NT2/D1 (cell line): Measurements from ENCODE around the gene MYO1E.

ENCODE experiments used
- DNase-seq: peaks from one replicate; pipeline ENCODE4 v3.0.0-alpha.2; 2011; ENCODE audit warnings: low read depth, low spot score
- H3K27me3 ChIP-seq: 2 replicates; pipeline ENCODE4 v1.6.0; 2011; ENCODE audit warnings: mild to moderate bottlenecking; ENCODE audit not compliant: insufficient read length, insufficient read depth
- H3K36me3 ChIP-seq: 2 replicates; pipeline ENCODE4 v1.6.1; 2011; ENCODE audit warnings: mild to moderate bottlenecking, low read length, mixed read lengths; ENCODE audit not compliant: insufficient read depth, insufficient read length
- H3K4me1 ChIP-seq: 2 replicates; pipeline ENCODE4 v1.5.1; 2011; ENCODE audit not compliant: insufficient read depth, insufficient read length
- H3K4me3 ChIP-seq: 2 replicates; pipeline ENCODE4 v1.5.1; 2011; ENCODE audit warnings: low read depth; ENCODE audit not compliant: insufficient read length
- H3K9ac ChIP-seq: 2 replicates; pipeline ENCODE4 v1.6.0; 2011; ENCODE audit warnings: low read depth; ENCODE audit not compliant: insufficient read length
- H3K9me3 ChIP-seq: 2 replicates; pipeline ENCODE4 v1.5.1; 2011; ENCODE audit warnings: mild to moderate bottlenecking, low read length; ENCODE audit not compliant: insufficient read depth
- SUZ12 ChIP-seq: IDR thresholded peaks from 2 replicates; pipeline ENCODE4 v1.6.1; 2011; ENCODE audit not compliant: insufficient read length, insufficient read depth; ENCODE audit errors: extremely low read depth
- YY1 ChIP-seq: IDR thresholded peaks from 2 replicates; pipeline ENCODE4 v1.6.1; 2011; ENCODE audit not compliant: insufficient read length, insufficient read depth
- ZNF274 ChIP-seq: IDR thresholded peaks from 2 replicates; pipeline ENCODE4 v1.6.1; 2011; ENCODE audit warnings: mild to moderate bottlenecking, low read depth, low read length

The MYO1E gene

DNA sequence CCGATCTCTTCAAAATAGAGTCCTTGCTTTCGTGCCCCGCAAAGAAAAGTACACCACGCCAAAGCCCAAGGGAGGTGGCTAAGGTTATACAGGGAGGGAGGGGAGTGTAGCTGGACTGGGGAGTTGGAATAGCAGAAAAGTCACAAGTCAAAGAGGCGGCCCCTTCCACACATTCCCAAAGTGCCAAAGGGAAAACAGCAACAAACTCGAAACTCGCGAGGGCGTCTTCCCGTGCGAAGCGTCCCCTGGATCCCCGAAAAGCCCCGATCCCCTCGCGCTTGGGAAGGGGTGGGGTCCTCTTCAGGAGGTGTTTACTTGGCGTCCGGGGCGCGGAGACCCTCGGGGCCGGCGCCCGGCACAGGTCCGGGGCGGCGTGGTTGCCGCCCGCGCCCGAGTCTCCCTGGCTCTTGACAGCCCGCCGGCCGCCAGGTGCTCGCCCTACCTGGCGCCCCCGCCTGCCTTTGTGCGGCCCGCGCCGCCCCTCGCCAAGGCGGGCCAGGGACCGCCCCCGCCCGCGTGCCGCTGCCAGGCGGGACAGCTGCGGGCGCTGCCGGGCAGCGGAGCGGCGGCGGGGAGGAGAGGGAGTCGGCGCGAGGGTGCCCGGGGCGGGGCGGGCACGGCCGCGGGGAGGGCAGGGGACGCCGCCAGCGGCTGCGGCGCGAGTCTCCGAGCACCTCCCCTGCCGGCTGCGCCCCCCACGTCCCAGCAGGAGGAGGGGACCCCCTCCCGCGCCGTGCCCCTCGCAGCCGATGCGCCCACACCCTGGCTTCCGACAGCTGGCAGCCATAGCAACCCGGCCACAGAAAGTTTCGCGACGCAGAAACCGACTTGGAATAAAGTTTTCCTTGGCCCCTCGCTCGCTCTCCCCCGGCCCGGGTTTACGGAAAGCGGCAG lies 966 bp downstream of the MYO1E start:
- no peaks in the 10 kb centered on the region for H3K9me3 ChIP-seq
- no peaks in the 10 kb centered on the region for H3K36me3 ChIP-seq
- TF ChIP-seq SUZ12: no peak
- no peak for TF ChIP-seq ZNF274
- no peak for TF ChIP-seq YY1
- DNase-seq: no peak
- peaks cover 26% of the 10 kb centered on the region for H3K27me3 ChIP-seq
- H3K4me3 ChIP-seq: peak overlapping the region; percentile 94
- H3K9ac ChIP-seq: peak overlapping the region; percentile 90
- no peaks in the 10 kb centered on the region for H3K4me1 ChIP-seq

DNA sequence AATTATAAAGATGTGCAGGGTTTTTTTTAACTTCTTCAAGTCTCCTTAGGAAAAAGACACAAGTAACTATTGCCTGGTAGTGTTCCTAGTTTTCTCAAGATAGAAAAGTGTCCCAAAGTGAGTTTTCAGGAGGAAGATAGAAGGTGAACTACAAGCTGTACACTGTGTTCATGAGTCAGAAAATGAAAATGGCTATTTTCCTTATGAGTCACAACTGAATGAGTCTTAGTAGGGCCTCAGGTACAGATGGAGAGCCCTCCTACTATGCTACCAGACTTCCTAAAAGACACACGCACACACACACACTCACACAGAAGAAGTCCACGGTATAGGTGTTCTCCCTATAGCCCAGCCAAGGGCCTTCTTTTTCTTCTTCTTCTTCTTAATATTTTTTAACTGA lies 3.1 kb downstream of the MYO1E start:
- no peak overlapping the region for H3K4me3 ChIP-seq
- TF ChIP-seq ZNF274 (no peak), YY1 (no peak), SUZ12 (no peak)
- no peak for DNase-seq
- H3K27me3 ChIP-seq: peaks cover 24% of the 10 kb centered on the region
- no peaks in the 10 kb centered on the region for H3K36me3 ChIP-seq
- H3K9ac ChIP-seq: no peak overlapping the region
- no peaks in the 10 kb centered on the region for H3K9me3 ChIP-seq
- H3K4me1 ChIP-seq: no peaks in the 10 kb centered on the region

DNA sequence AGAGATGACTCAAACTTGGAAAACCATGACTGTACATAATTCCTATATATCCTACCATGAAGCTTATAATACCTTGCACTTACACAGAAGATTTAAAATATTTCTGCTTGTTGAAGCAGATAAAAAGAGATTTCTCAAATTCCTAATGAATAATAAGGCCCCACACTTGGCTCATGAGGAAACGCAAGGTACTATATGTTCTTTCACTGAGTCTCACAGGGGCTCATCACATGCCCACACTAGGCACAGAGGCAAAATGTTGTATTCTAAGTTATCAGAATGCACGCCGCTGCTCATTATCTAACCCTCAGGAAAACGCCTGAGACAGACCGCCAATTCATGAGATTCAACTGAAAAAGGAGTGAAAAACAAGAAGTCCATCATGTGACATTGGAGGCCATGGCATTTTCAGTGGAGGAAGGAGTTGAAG lies 5.6 kb downstream of the MYO1E start:
- peaks cover 18% of the 10 kb centered on the region for H3K27me3 ChIP-seq
- H3K9me3 ChIP-seq: no peaks in the 10 kb centered on the region
- DNase-seq: no peak
- H3K36me3 ChIP-seq: no peaks in the 10 kb centered on the region
- no peaks in the 10 kb centered on the region for H3K4me1 ChIP-seq
- no peak overlapping the region for H3K9ac ChIP-seq
- TF ChIP-seq SUZ12 (no peak), ZNF274 (no peak), YY1 (no peak)
- no peak overlapping the region for H3K4me3 ChIP-seq

DNA sequence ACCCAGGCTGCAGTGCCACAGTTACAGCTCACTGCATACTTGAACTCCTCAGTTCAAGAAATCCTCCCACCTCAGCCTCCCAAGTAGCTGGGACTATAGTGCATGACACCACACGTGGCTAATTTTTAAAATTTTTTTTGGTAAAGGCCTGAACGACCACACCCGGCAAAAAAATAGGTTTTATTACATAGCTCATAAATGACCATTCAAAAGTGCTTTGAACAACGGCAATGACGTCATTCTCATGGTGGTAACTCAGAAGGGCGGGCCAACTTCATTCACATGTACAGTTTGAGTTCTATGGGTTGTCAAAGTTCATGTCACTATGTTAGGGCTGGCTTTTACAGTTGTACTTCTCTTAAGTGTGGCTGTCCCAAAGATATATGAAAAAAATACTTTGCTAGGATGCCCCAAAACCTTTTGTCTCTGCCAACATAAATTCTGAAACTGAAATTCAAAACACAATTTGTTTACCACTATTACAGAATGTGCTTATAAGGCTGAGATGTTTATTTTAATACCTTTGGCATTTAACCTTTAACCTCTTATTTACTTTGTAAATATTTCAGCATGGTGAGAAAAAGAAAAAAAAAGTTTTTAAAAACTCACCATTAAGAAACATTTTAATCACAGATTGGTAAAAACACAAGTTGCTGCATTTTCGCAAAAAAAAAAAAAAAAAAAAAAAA lies 6.2 kb downstream of the MYO1E start:
- Histone ChIP-seq H3K4me1 (no peaks in the 10 kb centered on the region), H3K9ac (no peak overlapping the region), H3K36me3 (no peaks in the 10 kb centered on the region), H3K4me3 (no peak overlapping the region), H3K9me3 (no peaks in the 10 kb centered on the region), H3K27me3 (peaks cover 15% of the 10 kb centered on the region)
- TF ChIP-seq YY1 (no peak), ZNF274 (no peak), SUZ12 (no peak)
- DNase-seq: no peak

DNA sequence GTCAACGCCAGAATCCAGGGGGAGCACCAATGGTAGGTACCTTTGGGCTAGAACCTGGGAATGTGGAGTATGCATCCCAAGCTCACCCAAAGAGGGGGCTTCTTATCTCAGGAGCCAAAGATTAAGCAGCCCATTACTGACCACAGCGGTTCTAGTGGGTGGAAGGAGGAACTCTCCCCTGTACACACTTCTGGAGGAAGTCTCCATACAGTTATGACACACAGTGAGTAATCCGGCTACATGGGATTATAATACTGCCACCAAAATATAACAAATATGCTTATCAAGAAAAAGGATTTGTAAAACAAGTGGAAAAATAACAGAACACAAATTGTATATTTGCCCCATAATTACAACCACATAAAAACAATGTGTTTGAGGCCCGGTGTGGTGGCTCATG lies 8.4 kb downstream of the MYO1E start:
- DNase-seq: no peak
- Histone ChIP-seq H3K36me3 (no peaks in the 10 kb centered on the region), H3K27me3 (no peaks in the 10 kb centered on the region), H3K9ac (no peak overlapping the region), H3K9me3 (no peaks in the 10 kb centered on the region), H3K4me3 (no peak overlapping the region), H3K4me1 (no peaks in the 10 kb centered on the region)
- TF ChIP-seq YY1 (no peak), SUZ12 (no peak), ZNF274 (no peak)

DNA sequence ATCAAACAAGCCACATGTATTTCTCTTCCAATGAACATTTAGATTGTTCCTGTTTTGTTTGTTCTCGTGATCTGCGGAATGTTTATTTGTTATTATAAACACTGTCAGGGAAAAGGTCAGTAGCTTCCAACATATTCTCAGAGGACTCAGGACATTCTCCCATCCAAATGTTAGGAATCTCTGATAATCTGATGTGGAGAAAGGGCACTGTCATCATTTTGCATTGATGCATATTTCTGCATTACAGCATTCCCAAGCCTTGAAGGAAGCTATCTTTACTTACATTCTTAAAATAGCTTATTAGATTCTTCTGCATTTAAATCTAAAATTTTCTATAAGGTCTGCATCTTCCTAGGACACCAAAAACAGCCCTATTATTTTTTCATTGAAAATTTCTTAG lies 10.3 kb downstream of the MYO1E start:
- peaks cover 5% of the 10 kb centered on the region for H3K27me3 ChIP-seq
- TF ChIP-seq YY1 (no peak), SUZ12 (no peak), ZNF274 (no peak)
- H3K36me3 ChIP-seq: peaks cover 2% of the 10 kb centered on the region
- H3K4me1 ChIP-seq: no peaks in the 10 kb centered on the region
- no peak overlapping the region for H3K9ac ChIP-seq
- no peak overlapping the region for H3K4me3 ChIP-seq
- H3K9me3 ChIP-seq: no peaks in the 10 kb centered on the region
- DNase-seq: no peak

DNA sequence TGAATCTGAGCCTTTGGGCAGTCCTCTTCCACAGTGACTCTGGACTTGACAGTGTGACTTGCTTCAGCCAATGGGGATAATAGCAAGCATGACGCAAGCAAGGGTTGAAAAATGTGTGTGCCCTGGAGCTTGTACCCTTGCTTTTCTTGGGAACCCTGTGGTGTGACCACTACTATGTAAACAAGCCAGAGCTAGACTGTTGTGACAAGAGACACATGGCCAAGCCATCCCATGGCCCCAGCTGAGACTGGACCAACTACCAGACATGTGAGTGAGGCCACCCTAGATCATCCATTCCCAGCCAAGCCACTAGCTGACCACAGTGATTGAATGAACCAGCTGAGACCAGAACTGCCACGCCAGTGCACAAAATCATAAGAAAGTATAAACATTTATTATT lies 11.8 kb downstream of the MYO1E start:
- Histone ChIP-seq H3K4me3 (no peak overlapping the region), H3K9me3 (no peaks in the 10 kb centered on the region), H3K36me3 (peaks cover 2% of the 10 kb centered on the region), H3K27me3 (peaks cover 11% of the 10 kb centered on the region), H3K9ac (no peak overlapping the region), H3K4me1 (no peaks in the 10 kb centered on the region)
- TF ChIP-seq ZNF274 (no peak), SUZ12 (no peak), YY1 (no peak)
- DNase-seq: no peak
